SKM-1 treated with dmso at 0.1 percent for 144 hours (cell line): ENCODE data around the gene ANGPTL8.

Source experiments
- DNase-seq: peaks from one replicate; lab custom pipeline; 2025; ENCODE audit not compliant: unreplicated experiment; lab: John Stamatoyannopoulos, UW

Gene ANGPTL8

DNA sequence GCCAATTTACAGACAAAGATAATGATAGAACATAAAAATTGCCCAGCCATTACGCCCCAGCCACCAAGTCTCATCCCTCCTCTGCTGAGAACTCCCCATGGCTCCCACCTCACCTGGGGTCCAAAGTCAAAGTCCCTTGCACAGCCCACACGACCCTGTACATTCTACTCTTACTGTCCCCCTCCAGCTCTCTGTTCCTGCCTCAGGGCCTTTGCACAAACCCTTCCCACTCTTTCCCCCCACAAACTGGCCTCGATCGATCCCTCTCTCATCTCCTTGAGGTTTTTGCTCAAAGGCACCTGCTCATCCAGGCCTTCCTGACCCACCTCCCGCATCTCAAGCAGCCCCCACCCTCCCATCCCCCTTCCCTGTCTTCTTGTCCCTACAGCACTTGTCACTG is 21.6 kb downstream of the ANGPTL8 start:
- DNase-seq, result no peak

DNA sequence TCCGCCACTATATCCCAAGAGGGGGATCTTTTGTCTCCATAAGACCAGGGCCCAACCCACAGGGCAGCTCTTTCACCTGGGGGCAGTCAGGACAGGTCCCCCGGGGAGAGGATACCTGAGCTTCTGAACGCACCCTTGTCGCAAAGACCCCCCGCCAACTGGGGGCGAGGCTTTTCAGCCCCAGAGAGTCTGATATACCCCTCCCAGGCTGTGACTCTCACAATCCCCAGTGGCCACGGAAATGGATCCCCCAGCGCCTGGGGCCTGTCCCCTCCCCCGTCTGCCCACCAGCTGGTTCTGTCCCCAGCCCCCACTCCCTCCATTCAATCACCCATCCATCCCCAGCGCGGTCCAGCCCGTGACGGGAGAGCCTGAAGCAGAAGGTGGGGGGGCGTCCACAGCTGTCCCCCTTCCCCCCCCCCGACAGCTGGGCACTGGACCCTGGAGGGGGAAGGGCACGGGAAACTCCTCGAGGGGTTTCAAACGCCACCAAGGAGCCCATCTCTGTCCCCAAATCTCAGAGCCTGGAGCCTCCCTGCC is 22.1 kb downstream of the ANGPTL8 start:
- DNase-seq, result no peak

DNA sequence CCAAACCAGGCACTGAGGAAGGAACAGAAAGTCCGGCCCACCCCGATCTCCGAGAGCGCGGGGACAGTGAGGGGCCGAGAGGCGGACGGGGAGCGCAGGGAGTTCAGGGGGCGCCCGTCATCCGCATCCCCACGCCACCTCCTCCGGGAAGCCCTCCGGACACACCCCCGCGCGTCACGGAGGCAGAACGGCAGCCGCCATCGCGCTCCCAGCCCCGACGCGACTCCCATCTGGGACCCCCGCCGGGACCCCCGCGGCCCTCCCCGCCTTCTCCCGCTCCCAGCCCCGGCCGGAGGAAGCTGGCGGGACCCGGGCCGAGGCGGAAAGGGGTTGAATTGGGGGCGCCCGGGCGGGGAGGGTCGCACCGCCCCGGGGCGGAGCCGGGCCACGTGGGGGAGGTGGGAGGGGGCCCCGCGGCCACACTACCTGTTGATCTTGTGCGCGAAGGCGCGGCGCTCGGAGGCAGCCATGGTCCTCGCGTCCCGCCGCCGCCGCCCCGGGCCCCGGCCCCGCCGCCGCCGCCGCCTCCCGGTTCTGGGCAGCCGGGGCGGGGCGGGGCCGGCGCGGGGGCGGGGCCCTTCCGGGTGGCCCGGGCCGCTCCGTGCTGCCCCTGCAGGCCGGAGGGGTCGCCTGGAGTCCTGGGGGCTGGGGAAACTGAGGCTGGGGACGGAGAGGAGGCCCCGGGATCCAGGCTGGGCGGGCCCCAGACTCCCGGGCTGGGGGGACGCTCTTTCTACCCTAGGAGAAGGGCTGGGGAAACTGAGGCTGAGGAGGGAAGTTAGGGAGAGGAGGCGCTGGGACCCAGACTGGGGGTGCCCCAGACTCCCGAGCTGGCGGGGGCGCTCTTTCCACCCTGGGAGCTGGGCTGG is 22.8 kb downstream of the ANGPTL8 start, which contains the start of gene DOCK6:
DOCK6 (minus strand) TSS at position 554 of the 869 bp plus-strand sequence; CDS start at position 470, 84 bp downstream.
- DNase-seq, result no peak

DNA sequence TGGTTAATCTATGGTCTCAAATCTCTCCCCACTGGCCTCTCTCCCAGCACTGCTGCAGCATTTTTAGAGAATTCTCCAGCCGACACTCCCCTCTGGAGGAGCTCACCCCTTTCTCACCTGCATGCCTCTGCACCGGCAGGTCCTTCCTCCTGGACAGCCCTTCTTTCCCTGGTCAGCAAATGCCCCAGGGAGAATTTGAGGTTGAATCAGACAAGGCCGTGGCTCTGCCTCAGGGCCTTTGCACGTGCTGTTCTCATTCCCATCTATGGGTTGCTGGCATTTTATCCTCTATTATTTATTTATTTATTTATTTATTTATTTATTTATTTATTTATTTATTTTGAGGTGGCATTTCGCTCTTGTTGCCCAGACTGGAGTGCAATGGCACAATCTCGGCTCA is 24.3 kb downstream of the ANGPTL8 start:
- no peak for DNase-seq

DNA sequence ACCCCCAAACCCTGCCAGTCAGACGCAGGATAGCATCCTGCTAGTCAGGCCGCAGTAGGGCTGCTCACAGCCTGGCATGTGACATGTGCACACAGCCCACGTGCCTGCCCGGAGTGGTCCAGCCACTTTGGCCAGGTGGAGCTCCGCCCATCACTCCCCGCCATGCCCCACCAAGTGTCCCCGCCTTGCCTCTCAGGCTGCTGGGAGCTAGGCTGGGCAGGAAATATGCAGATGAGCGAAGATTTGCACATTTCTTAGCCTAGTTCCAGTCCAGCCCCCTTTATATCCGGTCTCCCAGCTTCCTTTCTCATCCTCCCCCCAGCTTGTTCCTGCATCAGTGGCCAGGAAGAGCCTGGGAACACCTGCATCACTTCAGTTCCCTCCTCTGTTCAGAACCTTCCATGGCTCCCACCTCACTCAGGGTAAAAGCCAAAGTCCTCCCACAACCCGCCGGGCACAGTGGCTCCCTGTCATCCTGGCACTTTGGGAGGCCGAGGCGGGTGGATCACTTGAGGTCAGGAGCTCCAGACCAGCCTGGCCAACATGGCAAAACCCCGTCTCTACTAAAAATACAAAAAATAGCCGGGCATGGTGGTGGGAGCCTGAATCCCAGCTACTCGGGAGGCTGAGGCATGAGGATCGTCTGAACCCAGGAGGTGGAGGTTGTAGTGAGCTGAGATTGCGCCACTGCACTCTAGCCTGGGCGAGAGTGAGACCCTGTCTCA is 25.2 kb downstream of the ANGPTL8 start:
- DNase-seq, result no peak

DNA sequence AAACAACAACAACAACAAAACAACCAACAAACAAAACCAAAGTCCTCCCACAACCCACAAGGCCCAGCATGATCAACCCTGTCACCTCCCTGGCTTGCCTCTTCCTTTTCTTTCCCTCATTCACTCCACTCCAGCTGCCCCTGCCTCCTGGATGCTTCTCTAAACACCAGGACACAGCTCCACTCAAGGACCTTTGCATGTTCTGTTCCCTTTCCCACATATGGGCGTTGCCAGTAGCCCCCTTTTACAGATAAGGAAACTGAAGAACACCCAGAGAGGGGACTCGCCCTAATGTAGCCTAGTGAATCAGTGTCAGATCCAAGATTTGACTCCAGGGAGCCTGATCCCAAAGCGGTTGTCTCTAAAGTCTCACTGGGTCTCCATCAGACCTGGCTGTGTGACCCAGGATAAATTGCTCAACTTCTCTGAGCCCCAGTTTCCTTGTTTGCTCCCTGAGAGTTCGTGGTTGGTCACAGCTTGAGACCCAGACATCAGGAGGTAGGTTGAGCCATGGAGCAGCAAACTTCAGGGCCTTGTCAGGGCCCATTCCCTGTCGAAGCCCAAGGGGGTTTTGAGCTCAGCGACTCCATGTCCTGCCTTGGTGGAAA is 25.9 kb downstream of the ANGPTL8 start:
- DNase-seq, result no peak

DNA sequence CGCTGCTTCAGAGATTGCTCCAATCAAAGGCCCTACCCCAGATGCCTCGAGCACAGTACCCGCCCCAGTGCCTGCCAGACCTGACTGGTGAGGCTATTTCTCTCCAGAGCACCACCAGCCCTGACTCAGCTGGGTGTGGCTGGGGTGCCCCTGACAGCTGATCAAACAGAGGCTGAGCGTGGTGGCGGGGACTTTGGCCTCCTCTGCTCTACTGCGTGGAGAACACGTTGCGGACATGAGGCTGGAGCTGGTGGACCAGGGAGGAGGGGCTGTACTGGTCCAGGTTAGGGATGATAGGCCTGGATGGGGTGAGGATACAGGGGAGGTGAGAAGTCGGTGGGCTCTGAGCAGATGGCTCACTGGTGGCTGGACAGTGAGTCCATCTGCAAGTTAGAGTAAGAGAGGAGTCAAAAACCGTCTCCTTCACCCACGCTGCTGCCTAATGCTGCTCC is 26.4 kb downstream of the ANGPTL8 start:
- no peak for DNase-seq

DNA sequence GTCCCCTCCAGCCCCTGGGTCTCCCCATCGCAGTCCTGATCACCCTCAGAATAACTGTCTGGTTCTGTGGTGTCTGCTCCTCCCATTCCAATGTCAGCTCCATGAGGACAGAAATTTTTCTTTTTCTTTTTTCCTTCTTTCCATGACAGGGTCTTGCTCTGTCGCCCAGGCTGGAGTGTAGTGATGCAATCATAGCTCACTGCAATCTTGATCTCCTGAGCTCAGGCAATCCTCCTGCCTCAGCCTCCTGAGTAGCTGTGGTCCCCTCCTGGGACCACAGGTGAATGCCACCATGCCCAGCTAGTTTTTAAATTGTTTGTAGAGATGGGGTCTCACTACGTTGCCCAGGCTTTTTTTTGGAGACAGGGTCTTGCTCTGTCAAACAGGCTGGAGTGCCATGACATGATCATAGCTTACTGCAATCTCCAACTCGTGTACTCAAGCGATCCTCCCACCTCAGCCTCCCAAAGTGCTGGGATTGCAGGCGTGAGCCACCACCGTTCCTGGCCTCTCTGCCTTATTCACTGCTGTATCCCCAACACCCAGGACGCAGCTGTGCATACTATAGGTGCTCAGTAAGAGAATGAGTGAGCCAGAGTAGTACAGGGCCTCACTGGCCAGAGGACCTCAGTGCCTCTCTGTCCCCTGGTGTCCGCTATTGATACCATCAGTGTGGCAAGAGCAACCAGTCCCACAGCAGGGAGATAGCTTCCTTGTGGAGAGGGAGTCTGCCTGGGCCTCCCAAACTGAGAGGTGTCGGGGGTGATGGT is 28.1 kb downstream of the ANGPTL8 start:
- no peak for DNase-seq

DNA sequence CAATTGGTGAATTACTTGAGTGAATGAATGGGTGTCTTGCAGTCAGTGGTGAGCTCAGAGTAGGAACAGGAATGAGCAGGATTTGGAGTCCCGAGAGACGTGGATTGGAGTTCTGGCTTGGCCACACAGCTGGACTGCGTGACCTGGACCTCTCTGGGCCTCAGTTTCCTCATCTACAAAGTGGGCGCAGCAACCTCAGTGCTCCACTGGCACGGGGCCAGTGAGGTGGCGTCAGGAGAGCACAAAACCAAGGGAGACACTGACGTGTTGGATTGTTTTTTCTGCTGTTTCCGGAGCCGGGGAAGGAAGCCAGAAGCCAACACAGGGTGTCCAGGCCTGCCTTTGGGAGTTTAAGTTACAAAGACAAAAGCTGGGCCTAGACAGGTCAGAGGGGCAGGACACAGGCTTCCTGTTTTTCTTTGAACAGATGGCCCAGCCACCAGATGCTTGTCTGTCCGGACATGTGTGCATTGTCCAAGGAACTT is 29.4 kb downstream of the ANGPTL8 start:
- DNase-seq, result no peak

DNA sequence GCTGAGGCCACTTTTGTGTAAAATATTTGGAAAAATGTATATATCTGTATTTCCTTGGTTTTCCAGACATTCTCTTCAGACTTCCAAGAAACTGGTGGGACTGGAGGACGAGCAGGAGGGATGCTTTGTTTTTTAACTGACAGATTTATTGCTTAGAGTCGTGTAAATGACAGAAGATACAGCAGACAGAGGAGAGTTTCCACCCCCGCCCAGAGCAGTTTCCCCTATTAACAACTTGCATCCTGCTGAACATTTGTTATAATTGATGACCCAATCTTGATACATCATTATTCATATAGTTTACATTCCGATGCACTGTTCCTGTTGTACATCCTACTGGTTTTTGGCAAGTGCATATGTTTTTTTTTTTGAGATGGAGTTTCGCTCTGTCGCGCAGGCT is 30.0 kb downstream of the ANGPTL8 start:
- no peak for DNase-seq

DNA sequence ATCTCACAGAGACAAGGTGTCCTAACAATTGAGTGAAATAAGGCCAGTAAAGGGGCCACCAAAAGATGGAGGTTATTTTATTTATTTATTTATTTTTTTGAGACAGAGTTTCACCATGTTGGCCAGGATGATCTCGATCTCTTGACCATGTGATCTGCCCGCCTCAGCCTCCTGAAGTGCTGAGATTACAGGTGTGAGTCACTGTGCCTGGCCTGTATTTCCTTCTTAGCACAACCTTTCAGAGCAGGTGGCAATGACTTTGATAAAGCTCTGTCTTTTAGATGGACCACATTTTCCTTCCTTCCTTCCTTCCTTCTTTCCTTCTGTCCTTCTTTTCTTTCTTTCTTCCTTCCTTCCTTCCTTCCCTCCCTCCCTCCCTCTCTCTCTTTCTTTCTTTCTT is 33.9 kb downstream of the ANGPTL8 start:
- DNase-seq, result no peak

DNA sequence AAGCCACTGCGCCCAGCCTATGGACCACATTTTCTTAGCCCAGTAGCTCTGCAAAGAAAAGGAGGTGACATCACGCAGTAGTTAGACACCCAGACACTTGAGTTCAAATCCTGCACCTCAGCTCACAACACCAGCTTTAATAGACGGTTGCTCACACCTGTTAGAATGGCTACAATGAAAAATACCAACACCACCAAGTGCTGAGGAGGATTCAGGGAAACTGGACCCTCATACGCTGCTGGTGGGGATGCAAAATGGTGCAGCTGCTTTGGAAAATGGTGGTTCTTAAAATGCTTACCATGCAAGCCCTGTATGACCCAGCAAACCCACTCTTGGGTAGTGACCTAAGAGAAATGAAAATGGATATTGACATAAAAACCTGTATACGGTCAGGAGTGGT is 34.6 kb downstream of the ANGPTL8 start:
- DNase-seq, result no peak

DNA sequence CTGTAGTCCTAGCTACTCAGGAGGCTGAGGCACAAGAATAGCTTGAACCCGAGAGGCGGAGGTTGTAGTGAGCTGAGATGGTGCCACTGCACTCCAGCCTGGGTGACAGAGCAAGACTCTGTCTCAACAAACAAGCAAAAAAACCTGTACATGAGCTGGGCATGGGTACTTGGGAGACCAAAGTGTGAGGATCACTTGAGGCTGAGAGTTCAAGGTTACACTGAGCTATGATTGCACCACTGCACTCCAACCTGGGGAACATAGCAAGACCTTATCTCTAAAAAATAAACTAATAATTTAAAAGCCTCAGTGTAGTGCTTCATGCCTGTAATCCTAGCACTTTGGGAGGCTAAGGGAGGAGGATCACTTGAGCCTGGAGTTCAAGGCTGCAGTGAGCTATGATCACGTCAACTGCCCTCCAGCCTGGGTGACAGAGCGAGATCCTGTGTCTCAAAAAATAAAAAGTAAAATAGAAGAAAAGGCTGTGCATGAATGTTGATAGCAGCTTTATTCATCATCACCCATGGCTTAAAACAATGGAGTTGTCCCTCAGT is 35.2 kb downstream of the ANGPTL8 start:
- no peak for DNase-seq

DNA sequence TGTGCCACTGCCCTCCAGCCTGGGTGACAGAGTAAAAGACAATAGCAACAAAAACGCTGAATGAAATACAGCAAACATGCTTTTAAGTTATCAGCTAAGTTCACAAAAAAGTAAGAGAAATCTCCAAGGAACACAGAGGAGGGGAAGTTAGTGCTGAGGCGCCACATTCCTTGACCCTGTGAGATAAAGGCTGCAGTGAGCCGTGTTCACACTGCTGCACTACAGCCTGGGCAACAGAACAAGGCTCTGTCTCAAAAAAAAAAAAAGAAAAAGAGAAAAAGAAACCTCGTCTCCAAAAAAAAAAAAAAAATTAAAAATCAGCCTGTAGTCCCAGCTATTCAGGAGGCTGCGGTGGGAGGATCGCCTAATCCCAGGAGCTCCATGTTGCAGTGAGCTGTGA is 39.3 kb downstream of the ANGPTL8 start:
- DNase-seq, result no peak

DNA sequence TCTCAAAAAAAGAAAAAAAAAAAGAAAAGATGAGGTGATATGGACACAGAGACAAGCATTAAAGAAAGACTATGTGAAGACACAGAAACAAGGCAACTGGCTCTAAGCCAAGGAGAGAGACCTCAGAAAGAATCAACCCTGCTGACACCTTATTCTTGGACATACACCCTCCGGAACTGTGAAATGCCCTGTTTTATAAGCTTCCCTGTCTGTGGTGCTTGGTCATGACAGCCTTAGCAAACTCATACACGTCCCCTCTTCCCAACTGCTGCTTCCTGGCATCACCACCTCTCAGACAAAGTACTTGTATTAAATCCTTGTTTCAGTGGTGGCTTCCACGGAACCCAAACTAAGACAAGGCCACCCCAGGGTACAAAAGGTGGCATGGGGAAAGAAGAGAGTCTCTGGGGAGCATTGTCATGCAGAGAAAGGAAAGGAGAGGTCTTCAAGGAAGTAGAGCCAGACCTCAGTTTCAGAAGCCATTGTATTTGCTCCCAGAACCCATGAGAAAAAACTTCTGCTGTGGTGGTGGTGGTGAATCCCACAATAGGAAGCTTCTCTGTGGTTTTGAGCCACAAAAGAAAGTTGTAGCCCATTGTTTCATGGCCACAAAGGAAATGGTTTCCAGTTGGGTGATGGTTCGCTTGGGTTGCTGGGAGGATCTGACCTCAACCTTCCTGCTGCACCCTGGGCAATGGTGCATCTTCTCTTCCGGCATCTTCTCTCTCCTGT is 40.3 kb downstream of the ANGPTL8 start:
- DNase-seq, result peak; percentile 69

DNA sequence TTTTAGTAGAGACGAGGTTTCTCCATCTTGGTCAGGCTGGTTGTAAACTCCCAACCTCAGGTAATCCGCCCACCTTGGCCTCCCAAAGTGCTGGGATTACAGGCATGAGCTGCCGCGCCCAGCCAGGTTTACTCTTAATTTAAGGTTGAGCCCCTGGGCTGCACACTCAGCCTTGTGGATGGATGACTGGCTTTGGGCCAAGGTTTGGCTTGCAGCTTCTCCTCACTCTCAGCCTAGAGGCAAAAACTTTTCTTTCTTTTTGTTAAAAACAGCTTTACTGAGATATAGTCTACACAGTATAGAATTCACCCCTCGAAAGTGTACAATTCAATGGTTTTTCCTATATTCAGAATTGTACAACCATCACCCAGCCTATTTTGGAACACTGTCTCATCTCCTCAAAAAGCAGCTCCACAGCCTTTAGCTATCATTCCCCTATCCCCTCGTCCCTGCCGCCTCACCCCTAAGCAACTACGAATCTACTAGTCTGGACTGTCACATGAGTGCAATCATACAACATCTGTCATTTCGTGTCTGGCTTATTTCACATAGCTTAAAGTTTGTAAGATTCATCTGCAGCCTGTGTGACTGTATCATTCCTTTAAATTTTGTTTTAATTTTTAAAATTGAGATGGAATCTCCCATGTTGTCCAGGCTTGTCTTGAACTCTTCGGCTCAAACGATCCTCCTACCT is 42.1 kb downstream of the ANGPTL8 start:
- DNase-seq, result no peak

DNA sequence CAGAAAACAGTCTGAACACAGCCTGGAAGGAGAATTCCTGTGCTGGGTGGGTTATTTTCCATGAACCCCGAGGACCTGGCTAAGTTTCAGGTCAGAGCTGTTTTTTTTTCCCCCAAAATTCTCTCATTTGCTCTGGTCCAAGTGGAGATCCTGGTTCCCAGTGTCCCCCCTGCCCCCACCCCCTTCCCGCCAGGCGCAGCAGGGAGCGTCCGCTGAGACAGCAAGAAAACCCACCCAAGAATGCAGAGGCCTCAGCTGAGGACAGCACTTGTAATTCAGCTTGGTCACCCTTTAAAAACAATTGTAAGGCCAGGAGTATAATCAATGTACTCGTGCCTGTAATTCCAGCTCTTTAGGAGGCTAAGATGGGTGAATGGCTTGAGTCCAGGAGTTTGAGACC is 45.1 kb downstream of the ANGPTL8 start:
- no peak for DNase-seq

DNA sequence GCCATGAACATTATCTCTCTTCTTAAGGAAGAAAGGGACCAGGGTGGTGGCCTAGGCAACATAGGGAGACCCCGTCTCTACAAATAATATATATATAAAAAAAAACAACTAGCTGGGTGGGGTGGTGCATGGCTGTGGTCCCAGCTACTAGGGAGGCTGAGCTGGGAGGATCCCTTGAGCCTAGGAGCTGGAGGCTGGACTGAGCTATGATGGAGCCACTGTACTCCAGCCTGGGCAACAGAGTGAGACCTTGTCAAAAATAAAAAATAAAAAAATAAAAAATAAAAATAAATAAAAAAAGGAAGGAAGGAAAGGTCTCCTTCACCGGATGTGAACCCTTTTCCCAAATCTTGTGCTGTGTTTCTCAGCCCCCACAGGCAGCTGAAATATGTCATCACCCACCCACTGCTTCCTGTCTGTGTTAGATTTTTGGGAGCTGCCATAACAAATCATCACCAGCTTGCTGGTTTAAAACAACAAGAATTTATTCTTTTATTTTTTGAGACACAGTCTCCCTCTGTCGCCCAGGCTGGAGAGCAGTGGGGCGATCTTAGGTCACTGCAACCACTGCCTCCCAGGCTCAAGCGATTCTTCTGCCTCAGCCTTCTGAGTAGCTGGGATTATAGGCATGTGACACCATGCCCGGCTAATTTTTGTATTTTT is 47.0 kb downstream of the ANGPTL8 start:
- no peak for DNase-seq

DNA sequence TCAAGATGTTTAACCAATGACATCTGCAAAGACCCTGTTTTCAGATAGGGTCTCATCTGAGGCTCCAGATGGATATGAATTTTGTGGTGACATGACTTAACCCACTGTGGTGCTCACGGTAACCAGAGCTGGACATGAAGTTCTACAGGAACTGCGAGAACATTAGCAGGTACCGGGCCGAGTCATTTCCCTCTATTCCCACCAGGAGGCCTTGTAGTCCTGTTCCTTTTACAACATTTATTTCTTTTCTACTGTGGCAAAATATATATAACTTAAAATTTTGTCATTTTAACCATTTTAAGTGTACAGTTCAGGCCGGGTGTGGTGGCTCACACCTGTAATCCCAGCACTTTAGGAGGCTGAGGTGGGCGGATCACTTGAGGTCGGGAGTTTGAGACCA is 48.9 kb downstream of the ANGPTL8 start:
- DNase-seq, result peak; percentile 11
